ENCODE measurements around the gene KLRC4.
"Not testable (repeated sequence)": the region's sequence is repeated elsewhere in the genome, so short reads cannot be mapped to it uniquely, and the experiment has no call there.

KLRC4 gene

GRCh38 chr12:10398168-10398567 is 11.4 kb downstream of the KLRC4 start:
- FAIRE-seq = no peak
- DNase-seq (ENCODE audit: low spot score) = no peak

DNA sequence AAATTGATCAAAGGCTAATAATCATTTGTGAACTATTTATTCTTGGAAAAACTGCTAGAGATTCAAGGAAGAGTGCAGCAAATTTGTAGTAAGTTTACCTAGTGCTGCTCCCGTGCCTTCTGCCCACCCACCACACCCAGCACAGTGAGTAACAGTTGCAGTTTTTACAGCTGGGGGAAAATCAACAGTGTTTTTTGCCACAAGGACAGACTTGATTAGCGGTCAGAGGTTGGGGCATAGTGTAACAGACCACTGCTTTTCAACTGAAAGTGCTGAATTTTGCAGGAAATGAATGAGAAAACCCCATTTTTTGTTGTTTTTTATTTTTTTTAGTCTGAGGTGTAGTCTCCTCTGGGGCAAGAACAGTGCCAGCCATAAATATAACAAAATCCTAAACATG is 12.3 kb downstream of the KLRC4 start:
- DNase-seq (ENCODE audit: low spot score) = no peak
- no peak for FAIRE-seq

GRCh38 chr12:10396176-10396575 is 13.4 kb downstream of the KLRC4 start:
- not testable (repeated sequence) for DNase-seq (ENCODE audit: low spot score); FAIRE-seq

DNA sequence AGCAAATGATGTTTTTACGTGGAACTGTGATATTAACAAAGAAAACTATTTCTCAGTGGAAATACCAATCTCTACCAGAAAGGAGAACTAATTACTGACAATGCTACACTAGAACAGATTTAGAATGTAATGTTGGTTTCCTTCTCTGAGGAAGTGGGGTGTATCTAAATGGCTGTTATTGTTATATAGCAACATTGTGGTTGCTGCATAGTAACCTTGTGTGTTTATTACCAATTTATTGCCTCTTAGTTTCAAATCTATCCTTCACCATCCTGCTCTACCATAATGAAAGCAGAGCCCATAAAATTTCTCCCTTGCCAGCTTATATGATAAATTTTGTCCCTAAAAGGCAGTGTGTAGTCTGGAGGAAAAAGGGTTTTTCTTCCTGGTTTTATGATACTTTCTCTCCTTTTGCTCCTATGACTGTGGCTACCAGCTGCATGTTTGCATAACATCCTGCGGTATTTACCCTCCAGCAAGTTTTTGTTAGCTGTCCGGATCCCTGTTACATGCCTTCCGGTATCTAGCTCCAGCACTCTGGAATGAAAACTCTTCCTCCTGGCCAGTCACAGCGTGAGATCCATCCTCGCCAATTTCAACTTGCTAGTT is 14.1 kb downstream of the KLRC4 start:
- FAIRE-seq = peak; percentile 45

DNA sequence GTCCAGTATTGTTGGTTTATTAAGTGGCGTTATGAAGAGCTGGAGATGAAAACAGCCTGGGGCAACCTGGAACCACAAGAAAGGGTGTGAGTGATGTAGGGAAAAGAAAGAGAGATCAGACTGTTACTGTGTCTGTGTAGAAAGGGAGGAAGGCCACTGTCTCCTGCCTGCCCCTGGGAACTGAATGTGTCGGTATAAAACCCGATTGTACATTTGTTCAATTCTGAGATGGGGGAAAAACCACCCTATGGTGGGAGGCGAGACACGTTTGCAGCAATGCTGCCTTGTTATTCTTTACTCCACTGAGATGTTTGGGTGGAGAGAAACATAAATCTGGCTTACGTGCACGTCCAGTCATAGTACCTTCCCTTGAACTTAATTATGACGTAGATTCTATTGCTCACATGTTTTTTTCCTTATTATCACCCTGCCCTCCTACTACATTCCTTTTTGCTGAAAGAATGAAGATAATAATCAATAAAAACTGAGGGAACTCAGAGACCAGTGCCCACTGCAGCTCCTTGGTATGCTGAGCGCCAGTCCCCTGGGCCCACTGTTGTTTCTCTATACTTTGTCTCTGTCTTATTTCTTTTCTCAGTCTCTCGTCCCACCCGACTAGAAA is 14.9 kb downstream of the KLRC4 start:
- FAIRE-seq; DNase-seq (ENCODE audit: low spot score): not testable (repeated sequence)

More for the DNA sequence above, 14.1 kb downstream of the KLRC4 start:
- DNase-seq (ENCODE audit: low spot score) = peak; percentile 42

DNA sequence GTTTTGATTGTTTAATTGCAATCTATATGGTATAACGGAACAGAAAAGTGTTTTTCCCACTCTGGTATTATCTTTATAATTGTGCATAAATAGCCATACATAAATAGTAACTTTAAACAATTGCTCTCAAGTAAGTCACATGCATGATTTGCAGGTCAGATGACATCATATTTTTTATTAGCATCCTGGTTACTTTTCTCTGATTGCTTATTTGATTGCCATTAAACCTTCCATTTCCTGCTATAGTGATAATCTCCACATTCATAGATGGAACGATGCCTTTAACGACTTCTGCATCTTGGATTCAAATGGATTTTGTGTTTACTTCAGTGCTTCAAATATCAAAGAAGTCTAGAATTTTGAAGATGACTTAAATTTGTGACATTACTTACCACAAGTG is 16.3 kb downstream of the KLRC4 start:
- no peak for DNase-seq (ENCODE audit: low spot score)
- FAIRE-seq = no peak

- FAIRE-seq (peak; percentile 93), DNase-seq (ENCODE audit: low spot score) (peak; percentile 78)
Measured at GRCh38 chr12:10392394-10392930, 17.1 kb downstream of the KLRC4 start.

DNA sequence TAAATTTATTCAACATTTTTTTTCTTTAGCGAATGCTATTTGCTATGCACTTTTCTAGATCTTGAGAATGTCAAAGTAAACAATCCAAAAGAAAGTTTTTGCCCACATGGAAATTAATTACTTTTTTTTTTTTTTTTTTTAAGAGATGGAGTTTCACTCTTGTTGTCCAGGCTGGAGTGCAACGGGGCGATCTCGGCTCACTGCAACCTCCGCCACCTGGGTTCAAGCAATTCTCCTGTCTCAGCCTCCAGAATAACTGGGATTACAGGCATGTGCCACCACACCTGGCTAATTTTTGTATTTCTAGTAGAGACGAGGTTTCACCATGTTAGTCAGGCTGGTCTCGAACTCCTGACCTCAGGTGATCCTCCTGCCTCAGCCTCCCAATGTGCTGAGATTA is 18.6 kb downstream of the KLRC4 start:
- not testable (repeated sequence) for DNase-seq (ENCODE audit: low spot score); FAIRE-seq

- DNase-seq (ENCODE audit: low spot score) (no peak), FAIRE-seq (no peak)
Measured at GRCh38 chr12:10389904-10390303, 19.7 kb downstream of the KLRC4 start, which contains the start of gene KLRK1. TSS of gene KLRK1 (minus strand) at chr12:10390041. CDS start at chr12:10388810, 1,231 bp downstream.

- FAIRE-seq (no peak), DNase-seq (ENCODE audit: low spot score) (no peak)
Measured at GRCh38 chr12:10388624-10389413, 20.7 kb downstream of the KLRC4 start.

DNA sequence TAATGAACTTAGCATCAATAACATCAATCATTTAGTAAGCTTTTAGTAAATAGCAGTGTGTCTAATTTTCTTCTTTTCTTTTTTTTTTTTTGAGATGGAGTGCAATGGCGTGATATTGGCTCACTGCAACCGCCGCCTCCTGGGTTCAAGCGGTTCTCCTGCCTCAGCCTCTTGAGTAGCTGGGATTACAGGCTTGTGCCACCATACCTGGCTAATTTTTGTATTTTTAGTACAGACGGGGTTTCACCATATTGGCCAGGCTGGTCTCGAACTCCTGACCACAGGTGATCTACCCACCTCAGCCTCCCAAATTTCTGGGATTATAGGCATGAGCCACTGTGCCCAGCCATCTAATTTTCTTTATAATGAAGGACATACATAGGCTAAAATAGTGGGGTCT is 22.1 kb downstream of the KLRC4 start:
- FAIRE-seq; DNase-seq (ENCODE audit: low spot score): not testable (repeated sequence)

DNA sequence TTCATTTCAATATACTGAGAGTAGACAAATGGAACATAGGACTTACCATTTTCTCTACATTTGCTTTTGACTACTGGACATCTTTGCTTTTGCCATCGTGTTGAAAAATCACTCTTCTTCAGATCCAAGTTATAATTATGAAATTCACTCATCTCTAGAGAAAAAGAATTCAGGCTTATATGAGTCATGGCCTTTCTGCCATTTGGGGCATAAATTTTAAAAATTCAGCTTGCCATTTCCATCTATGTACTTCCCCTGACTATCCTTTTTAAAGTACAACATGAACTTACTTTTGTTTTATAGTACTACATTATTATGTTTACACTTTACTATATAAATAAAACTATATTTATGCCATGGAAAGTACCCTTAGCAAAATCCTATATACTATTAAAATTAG is 22.7 kb downstream of the KLRC4 start:
- DNase-seq (ENCODE audit: low spot score) (no peak), FAIRE-seq (peak; percentile 31)

- FAIRE-seq (peak; percentile 99), DNase-seq (ENCODE audit: low spot score) (peak; percentile 95)
Measured at GRCh38 chr12:10385166-10385613, 24.4 kb downstream of the KLRC4 start.

DNA sequence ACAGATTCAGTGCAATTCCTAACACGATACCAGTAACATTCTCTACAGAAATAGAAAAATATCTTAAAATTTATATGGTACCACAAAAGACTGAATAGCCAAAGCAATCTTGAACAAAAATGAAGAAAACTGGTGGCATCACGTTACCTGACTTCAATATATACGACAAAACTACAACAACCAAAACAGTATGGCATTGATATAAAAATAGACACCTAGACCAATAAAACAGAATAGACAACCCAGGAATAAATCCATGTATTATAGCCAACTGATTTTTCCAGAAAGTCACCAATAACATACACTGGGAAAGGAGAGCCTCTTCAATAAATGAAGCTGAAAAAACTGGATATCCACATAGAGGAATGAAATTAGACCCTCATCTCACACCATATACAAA is 25.4 kb downstream of the KLRC4 start:
- DNase-seq (ENCODE audit: low spot score) (no peak), FAIRE-seq (no peak)

GRCh38 chr12:10381928-10382628 is 27.5 kb downstream of the KLRC4 start:
- FAIRE-seq (no peak), DNase-seq (ENCODE audit: low spot score) (no peak)

DNA sequence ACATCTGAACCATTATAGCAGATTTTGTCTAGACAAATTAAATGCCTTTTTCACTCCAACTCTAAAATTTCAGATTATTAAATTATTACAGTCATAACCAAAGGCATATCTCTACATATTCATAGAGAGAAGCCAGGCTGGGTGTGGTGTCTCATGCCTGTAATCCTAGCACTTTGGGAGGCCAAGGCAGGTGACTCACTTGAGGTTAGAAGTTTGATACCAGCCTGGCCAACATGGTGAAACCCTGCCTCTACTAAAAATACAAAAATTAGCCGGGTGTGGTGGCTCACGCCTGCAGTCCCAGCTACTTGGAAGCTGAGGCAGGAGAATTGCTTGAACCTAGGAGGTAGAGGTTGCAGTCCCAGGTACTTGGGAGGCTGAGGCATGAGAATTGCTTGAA is 30.8 kb downstream of the KLRC4 start:
- not testable (repeated sequence) for FAIRE-seq; DNase-seq (ENCODE audit: low spot score)

DNA sequence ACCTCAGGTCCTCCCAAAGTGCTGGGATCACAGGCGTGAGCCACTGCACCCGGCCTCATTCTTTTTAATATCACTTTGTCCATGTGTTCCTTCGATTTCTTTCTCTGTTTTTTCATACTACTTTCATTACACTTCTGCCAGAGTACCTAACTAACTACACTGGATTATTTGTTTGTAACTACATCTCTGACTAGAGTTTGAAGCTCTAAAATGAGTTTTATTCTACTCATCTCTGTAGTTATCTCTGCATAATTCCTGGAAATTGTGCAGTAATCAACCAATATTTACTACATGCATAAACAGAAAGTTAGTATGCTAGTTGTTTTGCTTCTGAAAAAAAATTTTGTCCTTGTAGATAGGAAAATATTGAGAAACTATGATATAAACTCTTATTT is 34.9 kb downstream of the KLRC4 start:
- no peak for FAIRE-seq
- no peak for DNase-seq (ENCODE audit: low spot score)

- DNase-seq (ENCODE audit: low spot score) = no peak
- FAIRE-seq = no peak
Measured at GRCh38 chr12:10372559-10372958, 37.0 kb downstream of the KLRC4 start.

DNA sequence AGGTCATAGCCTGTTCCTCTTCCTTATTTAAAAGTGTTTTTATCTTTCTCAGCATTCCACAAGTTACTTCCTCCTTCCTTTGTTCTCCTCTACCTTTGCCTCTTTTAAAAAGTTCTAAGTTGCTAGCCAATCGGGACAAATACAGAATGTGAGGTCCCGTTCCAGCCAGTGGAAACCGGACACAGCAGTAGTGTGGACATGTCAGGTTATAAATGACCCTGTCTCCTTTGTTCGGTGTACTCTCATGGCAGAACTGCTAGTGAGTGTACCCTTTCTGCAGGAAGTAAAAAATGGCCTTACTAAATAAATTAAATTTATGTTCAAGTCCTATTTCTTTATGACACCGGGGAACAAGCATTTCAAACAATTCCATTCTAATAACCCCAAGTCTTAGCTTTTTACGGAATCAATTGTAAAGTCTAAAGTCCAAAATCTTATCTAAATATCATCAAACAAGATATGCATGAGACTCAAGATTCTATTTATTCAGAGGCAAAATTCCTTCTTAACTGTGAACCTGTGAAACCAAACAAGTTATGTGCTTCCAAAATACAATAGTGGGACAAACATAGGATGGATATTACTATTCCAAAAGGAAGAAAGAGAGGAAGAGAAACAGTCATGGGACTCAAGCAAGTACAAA is 37.5 kb downstream of the KLRC4 start:
- DNase-seq (ENCODE audit: low spot score); FAIRE-seq: not testable (repeated sequence)

DNA sequence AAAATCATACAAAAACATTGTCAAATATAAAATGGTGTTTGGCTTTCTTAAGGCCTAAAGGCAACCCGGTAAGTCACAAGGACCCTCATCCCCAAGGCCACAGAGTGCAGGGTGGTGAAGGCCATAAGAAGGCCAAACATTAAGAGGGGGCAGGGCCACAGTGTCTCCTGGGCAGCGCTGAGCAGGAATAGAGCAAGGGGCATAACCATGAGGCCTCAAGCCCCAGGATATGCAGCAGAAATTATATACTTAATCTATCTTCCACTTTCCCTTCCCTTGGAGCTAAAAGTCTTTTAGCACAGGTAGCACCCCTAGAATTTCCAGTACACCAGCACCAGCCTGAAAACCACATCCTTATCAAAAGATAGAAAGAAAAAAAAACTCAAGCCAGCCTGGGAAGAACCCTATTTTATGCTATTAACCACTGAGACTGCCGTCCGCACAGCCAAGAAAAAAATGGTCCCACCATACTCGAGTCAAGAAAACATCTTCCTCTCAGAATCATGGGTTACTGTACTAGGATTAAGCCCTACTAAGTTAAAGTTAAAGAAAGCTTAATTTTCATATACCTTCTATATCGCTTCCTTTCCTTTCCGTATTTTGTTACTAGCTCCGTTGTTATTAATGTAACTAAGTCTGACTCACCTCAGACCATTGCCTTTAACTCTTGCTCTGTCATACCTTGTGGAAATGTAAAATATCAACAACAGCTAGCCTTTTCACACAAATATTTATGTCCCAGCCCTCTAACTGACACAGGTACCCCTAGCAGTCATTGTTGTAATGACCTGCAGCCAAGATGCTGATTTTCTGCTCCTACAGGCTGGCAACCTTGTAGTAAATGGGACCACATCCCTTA is 39.8 kb downstream of the KLRC4 start:
- no peak for DNase-seq (ENCODE audit: low spot score)
- FAIRE-seq = no peak
